ENCODE data around the gene NR5A1. TPM values are rescaled to one million over a fixed set of nuclear protein-coding genes. Genes with fewer than 3 reads are reported as not detected.
A peak's percentile ranks its signal among the peaks of the same experiment; 100 is the strongest.

NR5A1 gene
- total RNA-seq, 1 donor from 2014 or later, result 1.2 TPM

DNA sequence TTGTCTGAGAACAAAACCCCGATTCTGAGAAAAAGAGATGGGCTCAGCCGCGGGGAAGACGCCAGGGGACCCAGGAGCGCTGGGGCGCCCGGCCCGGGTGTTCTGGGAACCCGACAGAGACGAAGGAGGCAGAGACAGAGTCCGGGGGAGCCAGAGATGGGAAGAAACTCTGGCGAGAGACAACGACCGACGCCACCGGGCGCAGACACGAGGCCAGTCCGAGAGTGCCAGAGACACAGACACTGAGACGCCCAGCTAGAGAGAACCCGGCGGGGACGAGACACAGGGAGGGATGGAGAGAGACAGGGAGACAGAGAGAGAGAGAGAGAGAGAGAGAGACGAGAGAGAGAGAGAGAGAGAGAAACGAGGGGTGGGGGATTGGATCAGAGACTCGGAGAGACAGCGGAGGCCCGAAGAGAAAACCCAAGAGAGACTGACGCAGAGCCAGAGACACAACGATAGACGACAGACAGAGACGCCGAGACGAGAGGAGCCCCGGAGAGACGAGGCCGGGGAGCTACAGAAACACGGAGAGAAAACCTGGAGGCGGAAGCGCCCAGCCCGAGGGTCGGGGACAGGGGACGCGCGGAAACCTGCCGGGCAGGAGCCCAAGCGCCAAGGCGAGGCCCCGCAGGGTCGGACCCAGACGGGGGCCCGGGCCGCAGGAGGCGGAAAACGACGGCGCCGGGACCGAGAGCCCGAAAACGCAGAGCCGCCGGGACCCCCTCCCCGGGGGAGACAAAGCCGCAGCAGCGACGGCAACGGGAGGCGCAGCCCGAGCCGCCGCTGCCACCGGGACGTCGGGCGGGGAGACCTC, 3.3 kb downstream of the NR5A1 start:
- H3K27ac Mint-ChIP-seq (ENCODE audit: unreplicated experiment), result no peak overlapping the region
- no peak for DNase-seq (ENCODE audit: low spot score)
- TF ChIP-seq, protein P1, sequence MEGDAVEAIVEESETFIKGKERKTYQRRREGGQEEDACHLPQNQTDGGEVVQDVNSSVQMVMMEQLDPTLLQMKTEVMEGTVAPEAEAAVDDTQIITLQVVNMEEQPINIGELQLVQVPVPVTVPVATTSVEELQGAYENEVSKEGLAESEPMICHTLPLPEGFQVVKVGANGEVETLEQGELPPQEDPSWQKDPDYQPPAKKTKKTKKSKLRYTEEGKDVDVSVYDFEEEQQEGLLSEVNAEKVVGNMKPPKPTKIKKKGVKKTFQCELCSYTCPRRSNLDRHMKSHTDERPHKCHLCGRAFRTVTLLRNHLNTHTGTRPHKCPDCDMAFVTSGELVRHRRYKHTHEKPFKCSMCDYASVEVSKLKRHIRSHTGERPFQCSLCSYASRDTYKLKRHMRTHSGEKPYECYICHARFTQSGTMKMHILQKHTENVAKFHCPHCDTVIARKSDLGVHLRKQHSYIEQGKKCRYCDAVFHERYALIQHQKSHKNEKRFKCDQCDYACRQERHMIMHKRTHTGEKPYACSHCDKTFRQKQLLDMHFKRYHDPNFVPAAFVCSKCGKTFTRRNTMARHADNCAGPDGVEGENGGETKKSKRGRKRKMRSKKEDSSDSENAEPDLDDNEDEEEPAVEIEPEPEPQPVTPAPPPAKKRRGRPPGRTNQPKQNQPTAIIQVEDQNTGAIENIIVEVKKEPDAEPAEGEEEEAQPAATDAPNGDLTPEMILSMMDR (IDR thresholded peaks at IDR 0.05; ENCODE audit: unreplicated experiment), result no peak
- H3K4me1 Mint-ChIP-seq (ENCODE audit: unreplicated experiment), result peaks cover 12% of the 10 kb centered on the region
- peaks cover 27% of the 10 kb centered on the region for H3K27me3 Mint-ChIP-seq (ENCODE audit: unreplicated experiment)
- no peaks in the 10 kb centered on the region for H3K9me3 Mint-ChIP-seq (ENCODE audit: unreplicated experiment)
- peaks cover 9% of the 10 kb centered on the region for H3K36me3 Mint-ChIP-seq (ENCODE audit: low read depth, unreplicated experiment)
- peak overlapping the region; percentile 81 for H3K4me3 Mint-ChIP-seq (ENCODE audit: unreplicated experiment)

DNA sequence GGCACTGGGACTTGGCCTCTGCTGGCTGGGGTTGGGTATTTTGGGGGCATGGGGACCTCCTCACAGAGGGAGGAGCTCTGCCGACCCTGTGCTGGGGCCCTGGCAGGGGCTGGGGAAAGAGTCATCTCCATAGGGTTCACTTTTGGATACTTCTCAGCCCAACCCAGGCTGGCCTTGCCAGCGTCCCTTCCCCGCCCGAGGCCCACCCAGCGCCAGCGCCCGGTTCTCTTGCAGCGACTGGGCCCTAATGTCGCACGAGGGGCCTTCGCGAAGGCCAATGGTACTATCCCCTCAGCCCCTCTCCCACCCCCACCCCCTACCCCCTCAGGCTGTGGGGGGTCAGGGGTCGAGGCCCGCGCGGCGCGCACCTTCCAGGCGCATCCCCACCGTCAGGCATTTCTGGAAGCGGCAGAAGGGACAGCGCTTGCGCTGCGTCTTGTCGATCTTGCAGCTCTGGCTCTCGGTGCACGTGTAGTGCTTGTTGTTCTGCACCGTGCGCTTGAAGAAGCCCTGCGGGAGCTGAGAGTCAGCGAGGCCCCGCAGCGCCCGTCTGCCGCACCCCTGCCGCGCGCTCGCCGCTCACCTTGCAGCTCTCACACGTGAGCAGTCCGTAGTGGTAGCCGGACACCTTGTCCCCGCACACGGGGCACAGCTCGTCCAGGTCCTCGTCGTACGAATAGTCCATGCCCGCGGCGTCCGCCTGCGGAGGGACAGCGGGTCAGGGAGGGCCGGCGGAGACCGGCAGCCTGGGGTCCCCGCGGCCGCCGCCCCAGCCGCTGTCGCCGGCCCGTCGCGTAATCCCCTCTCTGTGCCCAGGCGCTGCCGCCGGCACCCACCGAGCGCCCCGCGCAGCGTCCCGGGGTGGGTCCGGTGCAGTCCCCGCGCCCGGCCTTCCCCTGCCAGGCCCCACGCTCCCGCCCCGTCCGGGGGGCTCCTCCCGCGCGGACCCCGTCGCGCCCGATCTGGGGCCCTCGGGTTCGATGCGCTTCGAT, 4.2 kb downstream of the NR5A1 start:
- Mint-ChIP-seq H3K27ac (ENCODE audit: unreplicated experiment) (no peak overlapping the region), H3K36me3 (ENCODE audit: low read depth, unreplicated experiment) (peaks cover 9% of the 10 kb centered on the region), H3K4me3 (ENCODE audit: unreplicated experiment) (no peak overlapping the region), H3K4me1 (ENCODE audit: unreplicated experiment) (peaks cover 13% of the 10 kb centered on the region), H3K27me3 (ENCODE audit: unreplicated experiment) (peaks cover 27% of the 10 kb centered on the region), H3K9me3 (ENCODE audit: unreplicated experiment) (no peaks in the 10 kb centered on the region)
- TF ChIP-seq, protein P1 (IDR thresholded peaks at IDR 0.05; ENCODE audit: unreplicated experiment), result no peak
- no peak for DNase-seq (ENCODE audit: low spot score)

DNA sequence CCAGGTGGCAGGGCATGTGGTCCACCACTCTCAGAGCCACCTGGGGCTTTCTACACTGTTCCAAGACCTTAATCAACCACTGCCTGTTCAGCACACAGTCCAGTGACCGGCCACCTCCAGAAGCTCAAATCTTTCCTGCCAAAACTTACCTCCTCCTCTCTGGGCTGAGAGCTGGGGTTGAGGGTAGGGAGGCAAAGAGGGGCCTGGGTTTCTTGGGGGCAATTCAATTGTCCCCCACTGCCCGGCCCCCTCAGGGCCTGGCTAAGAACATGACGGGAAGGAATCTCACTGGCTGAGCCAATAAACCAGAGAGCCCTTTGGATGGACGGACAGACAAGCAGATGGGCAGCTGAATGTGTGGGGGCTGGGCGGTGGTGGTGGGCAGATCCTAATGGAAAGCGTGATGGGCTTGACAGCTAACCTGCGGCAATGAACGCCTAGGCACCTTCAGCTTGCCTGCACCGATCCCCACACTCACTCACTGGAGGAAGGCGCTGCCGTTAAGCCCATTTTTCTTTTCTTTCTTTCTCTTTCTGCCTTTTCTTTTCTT, 5.4 kb downstream of the NR5A1 start:
- H3K27ac Mint-ChIP-seq (ENCODE audit: unreplicated experiment), result no peak overlapping the region
- no peak for DNase-seq (ENCODE audit: low spot score)
- no peaks in the 10 kb centered on the region for H3K9me3 Mint-ChIP-seq (ENCODE audit: unreplicated experiment)
- H3K4me1 Mint-ChIP-seq (ENCODE audit: unreplicated experiment), result peaks cover 17% of the 10 kb centered on the region
- no peak overlapping the region for H3K4me3 Mint-ChIP-seq (ENCODE audit: unreplicated experiment)
- H3K36me3 Mint-ChIP-seq (ENCODE audit: low read depth, unreplicated experiment), result peaks cover 9% of the 10 kb centered on the region
- TF ChIP-seq, protein P1 (IDR thresholded peaks at IDR 0.05; ENCODE audit: unreplicated experiment), result no peak
- H3K27me3 Mint-ChIP-seq (ENCODE audit: unreplicated experiment), result peaks cover 29% of the 10 kb centered on the region

DNA sequence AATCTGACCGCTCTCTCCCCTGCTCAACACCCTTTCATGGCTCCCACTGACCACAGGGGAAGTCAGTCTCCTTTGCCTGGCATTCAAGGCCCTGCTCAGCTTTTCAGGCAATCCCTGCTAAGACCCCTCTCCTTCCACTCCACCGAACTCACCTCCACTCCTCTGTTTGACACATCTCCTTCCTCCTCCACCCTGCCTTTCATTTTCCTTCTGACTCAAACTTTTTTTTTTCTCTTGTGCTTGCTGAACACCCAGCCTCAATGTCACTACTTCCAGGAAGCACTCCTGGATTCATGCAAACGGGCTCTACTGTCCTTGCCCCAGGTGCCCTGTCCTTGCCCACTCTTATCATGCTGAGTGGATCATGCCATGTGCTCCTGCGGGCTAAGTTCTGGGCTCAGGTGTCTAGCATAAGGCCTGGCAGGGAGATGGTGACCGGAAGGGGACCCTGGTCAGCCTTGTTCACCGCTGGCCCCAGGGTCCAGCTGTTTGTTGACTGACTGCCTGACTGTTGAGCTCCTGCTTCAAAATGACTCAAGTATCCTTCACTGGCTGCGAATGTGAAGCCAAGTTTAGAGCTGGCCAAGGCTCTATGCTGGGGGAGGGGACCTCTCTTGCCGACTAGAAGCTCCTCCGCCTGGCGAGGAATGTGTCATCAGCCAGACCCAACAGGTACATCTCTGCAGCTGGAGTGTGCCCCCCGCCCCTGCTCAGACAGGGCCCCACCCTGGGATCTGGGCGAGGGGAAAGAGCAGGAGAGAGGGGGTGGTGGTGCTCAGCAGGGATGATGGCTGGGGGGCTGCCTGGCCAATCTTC, 6.2 kb downstream of the NR5A1 start:
- Mint-ChIP-seq H3K4me1 (ENCODE audit: unreplicated experiment) (peaks cover 15% of the 10 kb centered on the region), H3K27ac (ENCODE audit: unreplicated experiment) (peak overlapping the region; percentile 34), H3K36me3 (ENCODE audit: low read depth, unreplicated experiment) (peaks cover 9% of the 10 kb centered on the region), H3K9me3 (ENCODE audit: unreplicated experiment) (no peaks in the 10 kb centered on the region), H3K27me3 (ENCODE audit: unreplicated experiment) (peaks cover 29% of the 10 kb centered on the region), H3K4me3 (ENCODE audit: unreplicated experiment) (peak overlapping the region; percentile 14)
- no peak for DNase-seq (ENCODE audit: low spot score)
- TF ChIP-seq, protein P1 (IDR thresholded peaks at IDR 0.05; ENCODE audit: unreplicated experiment), result no peak

All from endothelial cell (in vitro differentiated cells).